ENCODE results near the gene MSI2. TPM values are rescaled to one million over a fixed set of nuclear protein-coding genes. Genes with fewer than 3 reads are reported as not detected.

The MSI2 gene
- total RNA-seq, 1 donor from 2014 or later: 75.5 TPM

DNA sequence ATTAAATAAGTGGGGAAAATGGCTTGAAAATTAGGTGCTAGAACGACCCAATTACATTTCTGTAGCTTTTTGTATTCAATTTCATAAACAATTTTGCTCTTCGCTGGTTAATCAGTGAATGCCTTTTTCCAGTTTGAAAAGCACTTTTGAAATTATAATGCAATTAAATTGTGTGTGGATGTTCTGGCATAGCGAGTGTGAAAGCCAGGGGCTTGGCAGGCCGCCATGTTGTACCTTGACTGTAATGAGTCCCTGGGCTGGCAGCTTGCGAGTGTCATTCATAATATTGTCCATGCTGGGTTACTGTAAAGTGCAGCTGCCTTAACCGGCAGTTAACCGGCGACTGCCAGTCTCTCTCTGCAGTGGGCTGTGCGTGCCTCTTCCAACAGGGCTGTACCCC lies 310.9 kb downstream of the MSI2 start:
- Mint-ChIP-seq H3K36me3 (ENCODE audit: unreplicated experiment) (peaks cover 5% of the 10 kb centered on the region), H3K4me1 (ENCODE audit: unreplicated experiment) (no peaks in the 10 kb centered on the region)
- no peak for DNase-seq (ENCODE audit: extremely low spot score, unreplicated experiment)

GRCh38 chr17:57568340-57568739 lies 312.0 kb downstream of the MSI2 start:
- Mint-ChIP-seq H3K27me3 (ENCODE audit: unreplicated experiment) (no peaks in the 10 kb centered on the region), H3K4me3 (ENCODE audit: unreplicated experiment) (no peak overlapping the region), H3K36me3 (ENCODE audit: unreplicated experiment) (peaks cover 5% of the 10 kb centered on the region), H3K27ac (ENCODE audit: unreplicated experiment) (no peak overlapping the region), H3K9me3 (ENCODE audit: unreplicated experiment) (no peaks in the 10 kb centered on the region), H3K4me1 (ENCODE audit: unreplicated experiment) (no peaks in the 10 kb centered on the region)
- DNase-seq (ENCODE audit: extremely low spot score, unreplicated experiment): no peak
- no peak for TF ChIP-seq CTCF (IDR thresholded peaks at IDR 0.05)

More for the DNA sequence above, 310.9 kb downstream of the MSI2 start:
- H3K27ac Mint-ChIP-seq (ENCODE audit: unreplicated experiment): no peak overlapping the region
- no peaks in the 10 kb centered on the region for H3K9me3 Mint-ChIP-seq (ENCODE audit: unreplicated experiment)
- H3K4me3 Mint-ChIP-seq (ENCODE audit: unreplicated experiment): no peak overlapping the region
- H3K27me3 Mint-ChIP-seq (ENCODE audit: unreplicated experiment): no peaks in the 10 kb centered on the region
- no peak for TF ChIP-seq CTCF (IDR thresholded peaks at IDR 0.05)

GRCh38 chr17:57569021-57569420 lies 312.7 kb downstream of the MSI2 start:
- H3K4me1 Mint-ChIP-seq (ENCODE audit: unreplicated experiment): no peaks in the 10 kb centered on the region
- H3K9me3 Mint-ChIP-seq (ENCODE audit: unreplicated experiment): no peaks in the 10 kb centered on the region
- H3K36me3 Mint-ChIP-seq (ENCODE audit: unreplicated experiment): peaks cover 8% of the 10 kb centered on the region
- no peaks in the 10 kb centered on the region for H3K27me3 Mint-ChIP-seq (ENCODE audit: unreplicated experiment)
- H3K27ac Mint-ChIP-seq (ENCODE audit: unreplicated experiment): no peak overlapping the region
- TF ChIP-seq CTCF (IDR thresholded peaks at IDR 0.05): no peak
- no peak overlapping the region for H3K4me3 Mint-ChIP-seq (ENCODE audit: unreplicated experiment)
- no peak for DNase-seq (ENCODE audit: extremely low spot score, unreplicated experiment)

- Mint-ChIP-seq H3K27me3 (ENCODE audit: unreplicated experiment) (no peaks in the 10 kb centered on the region), H3K4me3 (ENCODE audit: unreplicated experiment) (no peak overlapping the region), H3K27ac (ENCODE audit: unreplicated experiment) (no peak overlapping the region), H3K9me3 (ENCODE audit: unreplicated experiment) (no peaks in the 10 kb centered on the region), H3K36me3 (ENCODE audit: unreplicated experiment) (peaks cover 8% of the 10 kb centered on the region), H3K4me1 (ENCODE audit: unreplicated experiment) (no peaks in the 10 kb centered on the region)
- no peak for TF ChIP-seq CTCF (IDR thresholded peaks at IDR 0.05)
- no peak for DNase-seq (ENCODE audit: extremely low spot score, unreplicated experiment)
These were observed 313.5 kb downstream of the MSI2 start for GRCh38 chr17:57569853-57570252.

DNA sequence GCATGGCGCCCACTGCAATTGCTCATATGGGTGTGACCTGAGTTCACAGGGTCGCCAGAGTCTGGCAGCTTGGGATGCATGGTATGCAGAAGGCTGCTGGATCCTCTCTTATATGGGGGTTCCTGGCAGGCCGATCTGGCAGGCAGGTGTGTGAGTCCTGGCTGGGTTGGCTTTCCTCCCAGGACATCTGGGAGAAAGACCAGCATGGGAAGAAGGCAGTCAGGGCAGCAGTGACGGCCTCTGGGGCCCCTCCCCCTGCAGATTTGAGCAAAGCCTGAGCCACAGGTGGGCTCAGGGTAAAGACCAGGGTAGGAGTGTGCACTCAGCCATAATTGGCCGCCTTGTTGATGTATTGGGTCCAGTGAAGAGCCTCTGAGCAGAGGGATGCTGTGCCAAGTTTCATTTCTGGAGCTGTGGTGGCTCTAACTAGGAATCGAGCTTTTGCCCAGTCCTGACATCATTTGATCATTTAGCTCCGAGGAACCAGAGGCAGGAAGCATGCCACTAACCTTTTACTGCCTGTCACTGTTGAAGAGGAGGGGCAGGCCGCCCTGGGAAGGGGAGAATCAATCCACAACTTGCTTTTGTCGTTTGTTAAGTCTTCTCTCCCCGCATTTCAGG lies 314.5 kb downstream of the MSI2 start:
- Mint-ChIP-seq H3K4me1 (ENCODE audit: unreplicated experiment) (no peaks in the 10 kb centered on the region), H3K4me3 (ENCODE audit: unreplicated experiment) (no peak overlapping the region), H3K36me3 (ENCODE audit: unreplicated experiment) (peaks cover 6% of the 10 kb centered on the region), H3K27ac (ENCODE audit: unreplicated experiment) (no peak overlapping the region), H3K9me3 (ENCODE audit: unreplicated experiment) (no peaks in the 10 kb centered on the region), H3K27me3 (ENCODE audit: unreplicated experiment) (no peaks in the 10 kb centered on the region)
- no peak for TF ChIP-seq CTCF (IDR thresholded peaks at IDR 0.05)
- DNase-seq (ENCODE audit: extremely low spot score, unreplicated experiment): no peak

Measured in osteocyte (in vitro differentiated cells).